Stimulated activated CD8-positive, alpha-beta memory T cell treated with anti-CD3 and anti-CD28 coated beads, Interleukin-7, amount 100 ng/mL, for 48 hours (primary cell): ENCODE measurements around the gene KRT84.
"Not testable (repeated sequence)": the region's sequence is repeated elsewhere in the genome, so short reads cannot be mapped to it uniquely, and the experiment has no call there.

ENCODE experiments used
- DNase-seq, 2 donors: peaks; one replicate each; pipeline ENCODE4 v3.0.0-alpha.2; 2020; ENCODE audit warnings: low read depth in 1 of 2; ENCODE audit errors: extremely low read depth in 1 of 2

The KRT84 gene

GRCh38 chr12:52346593-52346992 is 38.9 kb downstream of the KRT84 start:
- DNase-seq = no peak

GRCh38 chr12:52345041-52345440 is 40.4 kb downstream of the KRT84 start:
- not testable (repeated sequence) for DNase-seq

- DNase-seq = no peak
Measured at GRCh38 chr12:52344111-52344510, 41.3 kb downstream of the KRT84 start.

- no peak for DNase-seq
Measured at GRCh38 chr12:52343550-52343949, 41.9 kb downstream of the KRT84 start.

GRCh38 chr12:52342781-52343490 is 42.5 kb downstream of the KRT84 start:
- DNase-seq = no peak

GRCh38 chr12:52341066-52341580 is 44.3 kb downstream of the KRT84 start:
- no peak for DNase-seq

- no peak for DNase-seq
Measured at GRCh38 chr12:52338241-52338960, 47.1 kb downstream of the KRT84 start.

GRCh38 chr12:52337054-52337453 is 48.4 kb downstream of the KRT84 start:
- no peak for DNase-seq

- DNase-seq = no peak
Measured at GRCh38 chr12:52336641-52337040, 48.8 kb downstream of the KRT84 start.

GRCh38 chr12:52335598-52336262 is 49.7 kb downstream of the KRT84 start:
- DNase-seq = no peak

GRCh38 chr12:52334185-52334584 is 51.3 kb downstream of the KRT84 start:
- DNase-seq = no peak

GRCh38 chr12:52333321-52333720 is 52.1 kb downstream of the KRT84 start:
- no peak for DNase-seq

- no peak for DNase-seq
Measured at GRCh38 chr12:52332381-52332780, 53.1 kb downstream of the KRT84 start.

- DNase-seq = no peak
Measured at GRCh38 chr12:52331833-52332232, 53.6 kb downstream of the KRT84 start.

- no peak for DNase-seq
Measured at GRCh38 chr12:52331039-52331438, 54.4 kb downstream of the KRT84 start.

GRCh38 chr12:52327830-52328500 is 57.5 kb downstream of the KRT84 start:
- no peak for DNase-seq
